NCI-H748 treated with DMSO at 0.1 percent for 48 hours (cell line): ENCODE data around the gene GATAD2A.

Source experiments
- DNase-seq: peaks from one replicate; lab custom pipeline; 2025; lab: John Stamatoyannopoulos, UW

The GATAD2A gene

GRCh38 chr19:19531951-19532805 is 126.7 kb downstream of the GATAD2A start:
- peak; percentile 20 for DNase-seq

DNA sequence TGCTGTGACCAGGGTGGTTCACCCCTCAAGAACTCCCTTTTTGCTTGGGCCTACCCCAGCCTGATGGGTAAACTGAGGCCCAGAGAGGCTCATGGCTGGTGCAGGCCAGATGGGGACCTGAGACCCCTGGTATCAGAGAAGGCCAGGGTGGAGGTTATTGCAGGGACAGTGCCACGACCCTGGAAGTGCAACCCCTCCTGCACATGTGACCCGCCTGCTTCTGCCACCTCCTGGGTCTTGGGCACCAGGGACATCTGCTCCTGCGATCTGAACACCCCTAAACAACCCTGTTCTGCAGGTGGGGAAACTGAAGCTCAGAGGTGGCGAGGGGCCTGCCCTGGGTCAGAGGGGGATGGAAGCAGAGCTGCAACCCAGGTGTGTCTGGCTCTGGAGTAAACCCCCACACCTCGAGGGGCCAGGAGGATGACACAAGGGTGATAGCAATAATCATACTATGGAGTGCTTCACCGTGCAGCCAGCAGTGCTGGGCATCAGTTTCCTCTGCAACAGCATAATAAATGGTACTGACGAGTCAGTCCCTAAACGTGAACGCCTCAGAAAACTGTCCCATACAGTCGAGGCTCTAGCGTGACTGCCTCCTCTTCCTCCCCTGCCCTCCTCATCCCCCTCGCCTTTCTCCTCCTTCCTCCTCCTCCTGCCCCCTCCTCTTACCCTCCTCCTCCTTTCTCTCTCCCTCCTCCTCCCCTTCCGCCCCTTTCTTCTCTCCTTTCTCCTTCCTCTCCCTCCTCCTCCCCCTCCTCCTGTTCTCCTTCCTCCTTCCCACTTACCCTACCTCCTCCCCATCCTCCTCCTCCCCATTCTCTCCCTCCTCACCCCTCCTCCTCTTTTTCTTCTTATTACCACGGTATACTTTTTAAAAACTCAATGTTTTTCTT is 127.6 kb downstream of the GATAD2A start:
- no peak for DNase-seq

- no peak for DNase-seq
Observed at GRCh38 chr19:19533841-19534240, 128.4 kb downstream of the GATAD2A start.

GRCh38 chr19:19534556-19535265 is 129.2 kb downstream of the GATAD2A start:
- no peak for DNase-seq

DNA sequence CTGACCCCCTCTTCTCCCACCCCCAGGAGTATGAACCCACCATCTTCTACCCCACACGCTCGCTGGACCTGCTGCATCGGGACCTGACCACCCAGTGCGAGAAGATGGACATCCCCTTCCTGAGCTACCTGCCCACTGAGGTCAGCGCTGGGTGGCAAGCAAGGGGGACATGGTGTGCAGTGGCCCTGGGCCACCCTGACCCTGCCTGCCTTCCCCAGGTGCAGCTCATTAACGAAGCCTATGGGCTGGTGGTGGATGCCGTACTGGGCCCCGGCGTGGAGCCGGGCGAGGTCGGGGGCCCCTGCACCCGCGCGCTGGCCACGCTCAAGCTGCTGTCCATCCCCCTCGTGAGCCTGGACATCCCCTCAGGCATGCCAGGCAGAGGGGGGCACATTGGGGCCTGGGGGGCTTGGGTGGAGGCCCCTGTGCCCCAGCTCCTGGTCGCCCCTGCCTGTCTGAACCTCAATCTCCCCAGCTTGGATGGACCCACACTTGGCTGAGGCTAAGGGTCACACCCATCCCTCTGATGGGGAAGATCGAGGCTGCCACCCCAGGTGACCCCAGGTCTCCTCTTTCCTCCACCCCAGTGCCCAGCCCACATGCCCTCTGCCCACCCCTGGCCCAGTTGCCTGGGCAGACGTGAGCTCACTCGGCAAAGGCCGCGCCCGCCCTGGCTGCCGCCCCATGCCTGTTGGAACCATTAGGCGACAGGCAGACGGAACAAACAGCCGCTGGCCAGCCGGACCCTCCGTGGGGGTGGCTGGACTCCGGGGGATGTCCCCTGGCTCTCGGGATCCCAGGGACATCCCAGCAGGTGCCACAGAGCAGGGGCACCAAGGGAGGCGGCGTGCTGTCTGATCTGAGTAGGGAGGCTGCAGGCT is 130.1 kb downstream of the GATAD2A start:
- DNase-seq, result no peak

- DNase-seq, result no peak
Observed at GRCh38 chr19:19537075-19538048, 131.9 kb downstream of the GATAD2A start.

DNA sequence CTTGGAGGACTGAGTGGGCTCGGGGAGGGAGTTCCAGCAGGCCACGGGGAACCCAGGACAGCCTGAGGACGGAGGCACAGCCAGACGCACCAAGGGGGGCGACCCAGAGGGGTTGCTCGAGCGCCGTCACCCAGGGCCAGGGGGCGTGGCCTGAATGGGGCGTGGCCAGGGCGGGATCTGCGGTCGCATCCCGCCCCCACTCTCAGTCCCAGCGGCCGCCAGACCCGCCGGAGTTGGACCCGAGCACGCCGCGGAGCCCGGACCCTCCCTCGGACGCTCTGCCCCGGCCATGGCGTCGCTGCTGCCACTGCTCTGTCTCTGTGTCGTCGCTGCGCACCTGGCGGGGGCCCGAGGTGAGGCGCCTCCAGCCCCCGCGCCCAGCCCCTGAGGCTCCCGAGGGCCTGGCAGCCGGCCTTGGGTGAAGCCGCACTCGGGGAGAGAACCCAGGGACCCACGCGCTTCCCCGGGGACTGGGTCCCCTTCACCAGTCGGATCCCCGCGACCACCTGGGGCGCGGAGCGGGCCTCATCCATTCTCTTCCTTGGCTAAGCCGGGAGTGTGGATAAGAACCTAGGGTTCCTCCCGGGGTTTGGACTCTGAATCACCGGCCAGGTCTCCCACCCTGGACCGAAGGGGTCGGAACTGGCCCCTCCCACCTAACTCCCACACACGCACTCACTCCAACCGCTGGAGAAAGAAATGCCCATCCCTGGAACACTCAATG is 132.7 kb downstream of the GATAD2A start, which contains the start of gene CILP2:
CILP2 (plus strand) TSS at position 205 of the 724 bp plus-strand sequence; CDS start at position 290, 85 bp downstream.
- DNase-seq, result peak; percentile 17

DNA sequence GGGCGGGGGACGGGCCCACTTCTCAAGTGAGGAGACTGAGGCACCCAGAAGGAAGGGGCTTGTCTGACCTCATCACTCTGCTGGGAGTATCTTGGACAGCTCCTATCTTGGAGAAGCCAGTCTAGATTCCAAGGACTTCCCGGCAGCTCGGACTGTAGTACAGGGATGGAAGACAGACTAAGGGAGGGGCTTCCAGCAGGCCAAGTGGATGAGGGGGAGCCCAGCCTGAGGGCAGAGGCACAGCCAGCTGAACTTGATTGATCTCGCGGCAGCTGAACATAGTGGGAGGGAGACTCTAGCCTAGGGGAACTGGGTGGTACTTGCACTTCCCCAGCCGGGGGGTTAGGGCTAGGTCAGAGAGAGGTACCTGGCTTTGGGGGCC is 133.3 kb downstream of the GATAD2A start:
- DNase-seq, result no peak

- no peak for DNase-seq
Observed at GRCh38 chr19:19539698-19540063, 134.2 kb downstream of the GATAD2A start.

- DNase-seq, result no peak
Observed at GRCh38 chr19:19540064-19540714, 134.7 kb downstream of the GATAD2A start.

DNA sequence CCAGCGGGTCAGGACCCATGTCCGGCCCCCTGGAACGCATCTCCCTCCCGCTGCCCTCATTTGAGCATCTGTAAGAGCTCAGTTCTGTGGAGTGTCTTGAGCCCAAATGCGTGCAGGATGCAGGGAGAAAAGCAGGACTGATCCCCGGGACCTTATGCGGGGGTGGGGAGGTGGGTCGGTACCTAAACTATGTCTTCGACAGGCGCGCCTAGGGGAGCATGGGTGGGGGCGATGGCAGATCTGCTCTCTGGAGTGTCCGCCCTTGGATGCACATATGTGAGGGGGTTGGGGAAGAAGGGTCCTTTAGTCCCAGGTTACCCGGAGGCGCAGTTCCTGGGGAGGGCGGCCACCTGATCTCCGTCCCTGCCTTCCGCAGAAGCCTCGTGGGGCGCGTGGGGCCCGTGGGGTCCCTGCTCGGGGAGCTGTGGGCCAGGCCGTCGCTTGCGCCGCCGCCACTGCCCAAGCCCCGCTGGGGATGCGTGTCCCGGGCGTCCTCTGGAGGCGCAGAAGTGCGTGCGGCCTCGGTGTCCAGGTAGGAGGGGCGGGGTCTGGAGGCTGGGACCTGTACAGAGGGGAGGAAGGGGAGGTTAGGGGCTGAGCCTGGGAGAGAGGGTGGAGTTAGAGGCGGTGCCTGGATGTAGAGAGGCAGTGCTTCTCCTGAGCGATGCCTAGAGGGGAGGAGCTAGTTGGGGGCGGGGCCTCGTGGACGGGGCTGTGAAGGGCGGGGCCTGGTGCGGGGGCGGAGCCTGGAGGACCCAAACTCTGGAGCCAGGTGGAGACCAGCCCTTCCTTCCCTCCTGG is 135.4 kb downstream of the GATAD2A start:
- DNase-seq, result no peak

- DNase-seq, result no peak
Observed at GRCh38 chr19:19541616-19542015, 136.1 kb downstream of the GATAD2A start.

- no peak for DNase-seq
Observed at GRCh38 chr19:19542507-19542906, 137.0 kb downstream of the GATAD2A start.

GRCh38 chr19:19543101-19543500 is 137.6 kb downstream of the GATAD2A start:
- DNase-seq, result no peak

DNA sequence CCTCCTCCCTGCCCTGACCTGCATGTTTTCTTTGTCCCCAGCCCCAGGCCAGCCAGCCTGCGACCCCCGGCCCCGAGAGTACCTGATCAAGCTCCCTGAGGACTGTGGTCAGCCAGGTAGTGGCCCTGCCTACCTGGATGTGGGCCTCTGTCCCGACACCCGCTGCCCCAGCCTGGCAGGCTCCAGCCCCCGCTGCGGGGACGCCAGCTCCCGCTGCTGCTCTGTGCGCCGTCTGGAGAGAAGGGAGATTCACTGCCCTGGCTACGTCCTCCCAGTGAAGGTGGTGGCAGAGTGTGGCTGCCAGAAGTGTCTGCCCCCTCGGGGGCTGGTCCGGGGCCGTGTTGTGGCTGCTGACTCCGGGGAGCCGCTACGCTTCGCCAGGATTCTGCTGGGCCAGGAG is 138.2 kb downstream of the GATAD2A start:
- no peak for DNase-seq

DNA sequence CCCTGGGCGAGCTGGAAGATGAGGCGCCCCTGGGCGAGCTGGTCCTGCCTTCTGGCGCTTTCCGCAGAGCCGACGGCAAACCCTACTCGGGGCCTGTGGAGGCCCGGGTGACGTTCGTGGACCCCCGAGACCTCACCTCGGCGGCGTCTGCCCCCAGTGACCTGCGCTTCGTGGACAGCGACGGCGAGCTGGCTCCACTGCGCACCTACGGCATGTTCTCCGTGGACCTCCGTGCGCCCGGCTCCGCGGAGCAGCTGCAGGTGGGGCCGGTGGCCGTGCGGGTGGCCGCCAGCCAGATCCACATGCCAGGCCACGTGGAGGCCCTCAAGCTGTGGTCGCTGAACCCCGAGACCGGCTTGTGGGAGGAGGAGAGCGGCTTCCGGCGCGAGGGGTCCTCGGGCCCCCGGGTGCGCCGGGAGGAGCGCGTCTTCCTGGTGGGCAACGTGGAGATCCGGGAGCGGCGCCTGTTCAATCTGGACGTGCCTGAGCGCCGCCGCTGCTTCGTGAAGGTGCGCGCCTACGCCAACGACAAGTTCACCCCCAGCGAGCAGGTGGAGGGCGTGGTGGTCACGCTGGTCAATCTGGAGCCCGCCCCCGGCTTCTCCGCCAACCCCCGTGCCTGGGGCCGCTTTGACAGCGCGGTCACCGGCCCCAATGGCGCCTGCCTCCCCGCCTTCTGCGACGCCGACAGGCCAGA is 138.9 kb downstream of the GATAD2A start:
- DNase-seq, result no peak

DNA sequence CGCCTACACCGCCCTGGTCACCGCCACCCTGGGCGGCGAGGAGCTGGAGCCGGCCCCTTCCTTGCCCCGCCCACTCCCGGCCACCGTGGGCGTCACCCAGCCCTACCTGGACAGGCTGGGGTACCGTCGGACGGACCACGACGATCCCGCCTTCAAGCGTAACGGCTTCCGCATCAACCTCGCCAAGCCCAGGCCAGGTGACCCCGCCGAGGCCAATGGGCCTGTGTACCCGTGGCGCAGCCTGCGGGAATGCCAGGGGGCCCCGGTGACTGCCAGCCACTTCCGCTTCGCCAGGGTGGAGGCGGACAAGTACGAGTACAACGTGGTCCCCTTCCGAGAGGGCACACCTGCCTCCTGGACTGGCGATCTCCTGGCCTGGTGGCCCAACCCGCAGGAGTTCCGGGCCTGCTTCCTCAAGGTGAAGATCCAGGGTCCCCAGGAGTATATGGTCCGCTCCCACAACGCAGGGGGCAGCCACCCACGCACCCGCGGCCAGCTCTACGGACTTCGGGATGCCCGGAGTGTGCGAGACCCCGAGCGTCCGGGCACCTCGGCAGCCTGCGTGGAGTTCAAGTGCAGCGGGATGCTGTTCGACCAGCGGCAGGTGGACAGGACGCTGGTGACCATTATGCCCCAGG is 139.6 kb downstream of the GATAD2A start:
- no peak for DNase-seq
